GM21529 (cell line): ENCODE results near the gene HSF2BP.
"Not testable (repeated sequence)": the region's sequence is repeated elsewhere in the genome, so short reads cannot be mapped to it uniquely, and the experiment has no call there.

Experiments used
- ATAC-seq: cut with Tn5 transposase; IDR thresholded peaks from one replicate; pipeline ENCODE4 v1.9.1; 2021; ENCODE audit not compliant: unreplicated experiment

The HSF2BP gene

DNA sequence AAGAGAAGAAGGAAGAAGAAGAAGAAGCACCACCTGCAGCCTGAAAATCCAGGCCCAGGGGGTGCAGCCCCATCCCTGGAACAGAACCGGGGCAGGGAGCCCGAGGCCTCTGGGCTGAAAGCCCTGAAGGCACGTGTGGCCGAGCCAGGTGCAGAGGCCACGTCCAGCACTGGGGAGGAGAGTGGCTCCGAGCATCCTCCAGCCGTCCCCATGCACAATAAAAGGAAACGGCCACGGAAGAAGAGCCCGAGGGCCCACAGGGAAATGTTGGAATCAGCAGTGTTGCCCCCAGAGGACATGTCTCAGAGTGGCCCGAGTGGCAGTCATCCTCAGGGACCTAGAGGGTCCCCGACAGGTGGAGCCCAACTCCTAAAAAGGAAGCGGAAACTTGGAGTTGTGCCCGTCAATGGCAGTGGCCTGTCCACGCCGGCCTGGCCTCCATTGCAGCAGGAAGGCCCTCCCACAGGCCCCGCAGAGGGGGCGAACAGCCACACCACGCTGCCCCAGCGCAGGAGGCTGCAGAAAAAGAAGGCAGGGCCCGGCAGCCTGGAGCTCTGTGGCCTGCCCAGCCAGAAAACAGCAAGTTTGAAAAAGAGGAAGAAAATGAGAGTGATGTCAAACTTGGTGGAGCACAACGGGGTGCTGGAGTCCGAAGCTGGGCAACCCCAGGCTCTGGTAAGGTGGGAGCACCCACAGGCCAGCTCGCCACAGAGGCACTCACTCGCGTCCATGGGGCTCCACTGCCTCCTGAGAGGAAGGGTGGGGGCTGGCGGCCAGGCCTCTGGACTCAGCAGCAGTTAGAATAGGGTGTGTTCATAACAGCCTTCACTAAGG, 28.5 kb upstream of the HSF2BP start:
- ATAC-seq = no peak

GRCh38 chr21:43686811-43687565, 27.7 kb upstream of the HSF2BP start:
- no peak for ATAC-seq

DNA sequence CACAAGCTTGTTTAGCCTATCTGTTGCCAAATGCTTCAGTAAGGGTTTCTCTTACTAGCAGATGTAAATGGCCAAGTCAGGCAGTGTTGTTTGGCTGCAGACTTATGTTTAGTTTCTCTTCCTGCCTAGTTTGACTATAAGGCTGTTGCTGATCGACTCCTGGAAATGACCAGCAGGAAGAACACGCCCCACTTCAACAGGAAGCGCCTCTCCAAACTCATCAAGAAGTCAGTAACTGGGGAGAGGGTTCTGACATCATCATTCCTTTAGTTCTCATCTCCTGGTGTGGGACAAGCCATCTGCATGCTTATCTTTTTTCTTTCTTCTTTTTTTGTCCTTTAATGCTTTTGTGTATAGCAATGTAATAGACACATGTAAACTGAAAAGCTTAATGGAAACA, 25.1 kb upstream of the HSF2BP start:
- no peak for ATAC-seq

DNA sequence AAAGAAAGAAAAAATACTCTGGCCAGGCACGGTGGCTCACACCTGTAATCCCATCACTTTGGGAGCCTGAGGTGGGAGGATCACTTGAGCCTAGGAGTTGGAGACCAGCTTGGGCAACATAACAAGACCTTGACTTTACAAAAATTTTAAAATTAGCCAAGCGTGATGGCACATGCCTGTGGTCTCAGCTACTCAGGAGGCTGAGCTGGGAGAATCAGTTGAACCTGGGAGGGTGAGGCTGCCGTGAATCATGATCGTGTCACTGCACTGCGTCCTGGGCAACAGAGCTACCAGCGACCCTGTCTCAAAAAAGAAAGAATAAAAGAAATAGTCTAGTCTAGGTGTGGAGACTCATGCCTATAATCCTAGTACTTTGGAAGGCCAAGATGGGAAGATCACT, 22.4 kb upstream of the HSF2BP start:
- no peak for ATAC-seq

GRCh38 chr21:43680421-43680820, 21.1 kb upstream of the HSF2BP start:
- ATAC-seq = not testable (repeated sequence)

- ATAC-seq = no peak
Measured at GRCh38 chr21:43679951-43680350, 20.7 kb upstream of the HSF2BP start.

GRCh38 chr21:43676391-43676790, 17.1 kb upstream of the HSF2BP start:
- ATAC-seq = no peak

GRCh38 chr21:43675871-43676270, 16.6 kb upstream of the HSF2BP start:
- ATAC-seq = no peak

DNA sequence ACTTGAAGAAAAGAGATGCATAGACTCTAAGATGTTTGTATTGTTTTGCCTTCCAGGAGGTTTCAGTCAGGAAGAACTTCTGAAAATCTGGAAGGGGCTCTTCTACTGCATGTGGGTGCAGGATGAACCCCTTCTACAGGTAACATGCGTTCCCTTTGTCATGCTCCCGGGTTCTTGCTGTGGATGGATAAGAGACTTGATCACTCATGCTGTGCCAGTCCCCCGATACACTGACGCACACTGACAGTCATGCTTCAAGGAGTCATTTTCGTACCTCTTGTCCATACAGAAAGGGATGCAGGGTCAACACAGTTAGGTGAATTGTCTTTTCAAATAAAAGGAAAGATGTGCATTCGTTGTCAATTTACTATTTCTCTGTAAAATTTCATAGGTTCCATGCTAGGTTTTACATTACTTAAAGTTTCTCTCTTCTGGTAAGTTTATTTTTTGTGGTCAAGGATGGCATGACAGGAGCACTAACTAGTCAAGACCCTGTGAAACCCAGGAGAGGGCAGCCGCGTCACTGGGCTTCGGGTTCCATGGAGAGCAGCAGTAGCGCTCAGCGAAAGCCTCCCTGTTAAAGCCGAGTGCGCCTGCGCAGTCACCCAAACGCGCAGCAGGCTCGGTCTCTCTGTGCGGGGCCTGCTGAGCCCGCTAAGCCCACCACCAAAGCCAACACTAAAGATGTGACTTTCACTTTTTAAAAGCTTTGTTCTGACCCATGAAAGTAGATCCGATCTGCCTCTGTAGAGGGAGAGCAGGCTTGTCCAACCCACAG, 10.7 kb upstream of the HSF2BP start:
- ATAC-seq = no peak

DNA sequence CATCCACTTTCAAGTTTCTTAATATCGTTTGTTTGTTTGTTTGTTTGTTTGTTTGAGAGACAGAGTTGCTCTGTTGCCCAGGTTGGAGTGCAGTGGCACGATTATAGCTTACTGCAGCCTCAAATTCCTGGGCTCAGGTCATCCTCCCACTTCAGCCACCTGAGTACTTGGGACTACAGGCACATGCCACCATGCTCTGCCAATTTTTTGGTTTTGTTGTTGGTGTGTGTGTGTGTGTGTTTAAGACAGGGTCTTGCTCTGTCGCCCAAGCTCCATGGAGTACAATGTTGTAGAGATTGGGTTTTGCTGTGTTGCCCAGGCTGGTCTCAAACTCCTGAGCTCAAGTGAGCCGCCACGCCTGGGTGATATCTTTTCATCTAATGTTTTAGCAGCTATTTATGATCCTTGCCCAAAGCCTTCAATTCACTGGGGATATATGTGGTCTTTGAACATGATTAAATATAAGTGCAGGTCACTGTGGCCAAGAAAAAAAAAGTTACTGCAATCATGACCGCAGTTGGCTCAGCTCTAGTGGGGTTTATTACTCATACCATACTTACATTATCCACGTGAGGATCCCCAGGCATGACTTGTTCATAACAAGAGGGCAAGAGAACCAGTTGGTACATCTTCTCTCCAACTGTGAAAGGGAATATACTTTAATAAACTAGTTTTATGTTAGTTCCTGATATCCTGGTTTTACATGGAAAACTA, 8.1 kb upstream of the HSF2BP start:
- no peak for ATAC-seq

GRCh38 chr21:43665879-43666278, 6.6 kb upstream of the HSF2BP start:
- no peak for ATAC-seq

DNA sequence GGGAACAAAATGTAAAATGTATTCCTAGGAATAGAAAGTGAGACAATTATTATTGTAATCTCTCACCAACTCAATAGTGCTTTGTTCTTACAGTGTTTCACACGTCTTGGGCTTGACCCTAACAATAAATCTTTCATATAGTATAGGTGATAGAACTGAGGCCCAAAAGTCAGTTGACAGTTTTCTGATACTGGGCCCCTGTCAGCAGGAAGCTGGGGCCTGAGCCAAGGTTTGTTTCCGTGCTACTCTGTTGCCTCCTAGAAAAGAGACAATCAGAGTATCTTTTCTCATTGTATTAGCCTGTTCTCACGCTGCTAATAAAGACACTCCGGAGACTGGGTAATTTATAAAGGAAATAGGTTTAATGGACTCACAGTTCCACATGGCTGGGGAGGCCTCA, 5.1 kb upstream of the HSF2BP start:
- ATAC-seq = no peak

GRCh38 chr21:43663033-43663432, 3.7 kb upstream of the HSF2BP start:
- ATAC-seq = no peak

DNA sequence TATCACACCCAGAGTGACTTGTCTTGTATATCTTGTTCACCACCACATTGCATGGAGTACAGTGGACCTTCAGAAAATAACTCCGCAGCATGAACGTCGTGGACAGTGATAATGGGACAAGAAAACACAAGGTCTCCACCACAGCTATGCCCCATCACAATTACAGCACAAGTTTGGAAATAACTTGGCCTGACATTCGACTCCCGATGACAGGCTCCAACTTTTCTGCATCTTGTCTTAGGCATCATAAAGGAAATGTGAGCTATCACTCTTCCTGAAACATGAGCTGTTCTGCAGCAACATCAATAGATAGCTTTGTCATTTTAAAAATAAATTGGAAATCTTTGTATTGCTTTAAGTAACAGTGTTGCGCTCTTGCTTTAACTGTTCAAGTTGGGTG, 3.0 kb upstream of the HSF2BP start:
- no peak for ATAC-seq

GRCh38 chr21:43658769-43659135, 536 bp downstream of the HSF2BP start:
- ATAC-seq = no peak

DNA sequence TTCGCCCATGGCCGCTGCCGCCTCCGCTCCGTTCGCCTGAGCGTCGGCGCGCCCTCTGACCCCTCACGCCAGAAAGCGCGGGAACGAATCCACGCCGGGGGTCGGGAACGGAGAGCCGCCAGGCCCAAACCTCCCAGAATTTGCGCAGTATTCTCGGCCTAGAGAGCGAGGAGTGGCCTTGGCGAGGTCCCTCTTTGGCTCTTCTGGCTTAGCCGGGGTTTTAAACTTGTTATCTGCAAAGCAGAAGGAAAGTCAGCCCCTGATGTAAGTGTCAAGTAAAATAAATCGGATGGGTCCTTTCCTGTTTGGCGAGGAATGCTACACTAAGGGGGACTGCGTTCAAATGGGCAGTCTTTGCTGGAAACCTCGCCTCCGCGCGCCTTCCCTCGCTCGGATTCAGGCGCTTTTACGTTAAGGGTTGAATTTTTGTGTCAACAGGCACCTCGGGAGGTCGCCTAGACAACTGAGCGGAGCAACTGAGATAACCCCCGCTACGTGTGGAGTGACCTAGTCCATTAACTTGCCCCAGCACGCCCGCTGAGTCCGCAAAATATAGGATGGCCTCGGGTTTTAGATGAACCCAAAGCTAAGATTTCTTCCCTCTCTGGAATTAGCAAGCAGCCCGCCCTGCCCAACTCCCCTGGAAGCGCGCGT, 1.1 kb downstream of the HSF2BP start:
- no peak for ATAC-seq

- no peak for ATAC-seq
Measured at GRCh38 chr21:43657355-43658087, 1.8 kb downstream of the HSF2BP start.

- ATAC-seq = no peak
Measured at GRCh38 chr21:43654806-43655489, 4.3 kb downstream of the HSF2BP start.

DNA sequence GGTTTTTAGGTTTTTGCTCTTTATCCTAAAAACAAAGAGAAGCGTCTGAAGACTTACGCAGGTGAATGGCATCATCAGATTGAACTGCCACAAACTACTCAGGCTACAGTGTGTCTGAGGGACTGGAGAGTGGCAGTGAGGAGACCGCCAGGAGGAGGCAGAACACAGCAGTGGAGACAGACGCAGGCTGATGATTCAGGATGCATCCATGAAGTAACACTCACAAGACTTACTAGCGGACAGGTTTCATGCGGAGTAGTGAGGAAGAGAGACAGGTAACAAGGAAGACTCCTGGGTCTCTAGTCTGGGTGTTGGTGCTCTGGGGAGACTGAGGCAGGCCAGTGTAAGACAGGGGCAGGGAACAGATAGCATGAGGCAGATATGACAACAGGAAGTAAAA, 5.7 kb downstream of the HSF2BP start:
- no peak for ATAC-seq
